NB4 (cell line): ENCODE data around the gene HDAC5.

ENCODE experiments used
- MYC ChIP-seq: IDR thresholded peaks from 2 replicates; pipeline ENCODE4 v1.6.1; 2011; ENCODE audit warnings: low read depth, low read length
- TF ChIP-seq, protein P1 (sequence below): IDR thresholded peaks from one replicate; pipeline ENCODE4 v1.5.1; 2012; ENCODE audit warnings: low read depth, low read length

DNA sequence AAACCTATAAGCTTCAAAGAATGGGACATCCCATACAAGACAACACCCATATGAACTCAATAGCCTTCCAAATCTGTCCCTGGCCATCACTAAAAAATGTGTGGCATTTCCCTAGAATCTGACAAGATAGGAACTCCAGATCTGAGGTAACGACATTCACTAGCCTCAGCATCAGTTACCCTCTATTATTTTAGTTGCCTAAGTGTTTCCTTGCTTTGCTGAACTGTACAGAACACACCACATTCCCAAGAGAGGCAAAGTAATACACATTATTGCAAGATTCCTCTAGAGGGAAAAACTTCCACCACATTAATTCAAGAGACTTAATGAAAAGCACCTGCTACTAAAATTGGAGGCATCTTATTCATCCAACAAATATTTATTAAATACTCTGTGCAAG lies 62.0 kb downstream of the HDAC5 start:
- TF ChIP-seq MYC = no peak
- TF ChIP-seq, protein P1, sequence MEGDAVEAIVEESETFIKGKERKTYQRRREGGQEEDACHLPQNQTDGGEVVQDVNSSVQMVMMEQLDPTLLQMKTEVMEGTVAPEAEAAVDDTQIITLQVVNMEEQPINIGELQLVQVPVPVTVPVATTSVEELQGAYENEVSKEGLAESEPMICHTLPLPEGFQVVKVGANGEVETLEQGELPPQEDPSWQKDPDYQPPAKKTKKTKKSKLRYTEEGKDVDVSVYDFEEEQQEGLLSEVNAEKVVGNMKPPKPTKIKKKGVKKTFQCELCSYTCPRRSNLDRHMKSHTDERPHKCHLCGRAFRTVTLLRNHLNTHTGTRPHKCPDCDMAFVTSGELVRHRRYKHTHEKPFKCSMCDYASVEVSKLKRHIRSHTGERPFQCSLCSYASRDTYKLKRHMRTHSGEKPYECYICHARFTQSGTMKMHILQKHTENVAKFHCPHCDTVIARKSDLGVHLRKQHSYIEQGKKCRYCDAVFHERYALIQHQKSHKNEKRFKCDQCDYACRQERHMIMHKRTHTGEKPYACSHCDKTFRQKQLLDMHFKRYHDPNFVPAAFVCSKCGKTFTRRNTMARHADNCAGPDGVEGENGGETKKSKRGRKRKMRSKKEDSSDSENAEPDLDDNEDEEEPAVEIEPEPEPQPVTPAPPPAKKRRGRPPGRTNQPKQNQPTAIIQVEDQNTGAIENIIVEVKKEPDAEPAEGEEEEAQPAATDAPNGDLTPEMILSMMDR = no peak
